Measurements from ENCODE around the gene NANOG. TPM values are rescaled to one million over a fixed set of nuclear protein-coding genes. Genes with fewer than 3 reads are reported as not detected.
"Not testable (repeated sequence)": the region's sequence is repeated elsewhere in the genome, so short reads cannot be mapped to it uniquely, and the experiment has no call there.

The NANOG gene
- total RNA-seq, 1 experiment from 2014 or later = 0.62 TPM

DNA sequence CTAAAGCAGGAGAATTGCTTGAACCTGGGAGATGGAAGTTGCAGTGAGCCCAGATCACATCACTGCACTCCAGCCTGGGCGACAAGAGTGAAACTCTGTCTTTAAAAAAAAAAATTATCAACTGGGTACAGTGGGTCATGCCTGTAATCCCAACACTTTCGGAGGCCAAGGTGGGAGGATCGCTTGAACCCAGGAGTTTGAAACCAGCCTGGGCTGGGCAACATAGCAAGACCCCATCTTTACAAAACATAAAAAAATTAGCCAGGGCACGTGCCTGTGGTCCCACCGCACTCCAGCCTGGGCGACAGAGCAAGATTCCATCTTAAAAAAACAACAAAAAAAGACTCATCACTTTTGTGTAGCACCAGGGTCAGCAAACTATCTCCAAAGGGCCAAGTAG is 7.1 kb upstream of the NANOG start:
- ATAC-seq = no peak
- Histone ChIP-seq H3K27me3 (ENCODE audit: control insufficient read depth, insufficient read depth, low read length) (no peaks in the 10 kb centered on the region), H3K9me3 (ENCODE audit: control insufficient read depth, insufficient read depth, low read depth, low read length) (no peaks in the 10 kb centered on the region), H3K27ac (ENCODE audit: low read length) (no peak overlapping the region), H3K36me3 (ENCODE audit: control insufficient read depth, insufficient read depth, low read length) (no peaks in the 10 kb centered on the region), H3K4me3 (ENCODE audit: low read depth in 2 of 2, low read length in 2 of 2) (no peak overlapping the region), H3K4me1 (ENCODE audit: control insufficient read depth, insufficient read depth, low read length) (no peaks in the 10 kb centered on the region)
- no peak for DNase-seq (ENCODE audit: low read depth, low spot score)
- BruUV-seq (replicated peaks) = no TSS peak
- TF ChIP-seq POLR2AphosphoS5 (IDR thresholded peaks at IDR 0.05; ENCODE audit: low read depth, low read length) (no peak), TCF7L2 (IDR thresholded peaks at IDR 0.05; ENCODE audit: low read depth, low read length) (no peak), REST (IDR thresholded peaks at IDR 0.05; ENCODE audit: insufficient read depth in 1 of 2, low read depth in 2 of 2, low read length in 1 of 2) (no peak), CTCF (IDR thresholded peaks at IDR 0.05) (no peak), SIN3A (IDR thresholded peaks at IDR 0.05; ENCODE audit: borderline replicate concordance, insufficient read depth, low read depth, low read length) (no peak)
- ChIA-PET CTCF (no interaction called here), POLR2A (no interaction called here)
- in situ Hi-C loops (cut with HindIII; ENCODE audit: low pct_unique_long_range_greater_than_20kb, low sequenced_read_pairs) (no loop called here), intact Hi-C loops (cut with micrococcal nuclease; ENCODE audit: unreplicated experiment) (no loop called here)

GRCh38 chr12:7783433-7783832 is 5.8 kb upstream of the NANOG start:
- CTCF ChIA-PET = interaction anchor here (0.7 kb wide), 1 partner anchor 130 kb away, joined by 4 read pairs; no protein-coding TSS in a partner anchor
- in situ Hi-C loops (cut with HindIII; ENCODE audit: low pct_unique_long_range_greater_than_20kb, low sequenced_read_pairs); ATAC-seq; intact Hi-C loops (cut with micrococcal nuclease; ENCODE audit: unreplicated experiment); H3K27ac ChIP-seq (ENCODE audit: low read length); BruUV-seq (replicated peaks); H3K9me3 ChIP-seq (ENCODE audit: control insufficient read depth, insufficient read depth, low read depth, low read length); H3K4me3 ChIP-seq (ENCODE audit: low read depth in 2 of 2, low read length in 2 of 2); DNase-seq (ENCODE audit: low read depth, low spot score); H3K36me3 ChIP-seq (ENCODE audit: control insufficient read depth, insufficient read depth, low read length); H3K4me1 ChIP-seq (ENCODE audit: control insufficient read depth, insufficient read depth, low read length); POLR2A ChIA-PET; H3K27me3 ChIP-seq (ENCODE audit: control insufficient read depth, insufficient read depth, low read length): not testable (repeated sequence)

- in situ Hi-C loops (cut with HindIII; ENCODE audit: low pct_unique_long_range_greater_than_20kb, low sequenced_read_pairs) (no loop called here), intact Hi-C loops (cut with micrococcal nuclease; ENCODE audit: unreplicated experiment) (no loop called here)
- H3K9me3 ChIP-seq (ENCODE audit: control insufficient read depth, insufficient read depth, low read depth, low read length) = no peaks in the 10 kb centered on the region
- H3K27ac ChIP-seq (ENCODE audit: low read length) = no peak overlapping the region
- no peaks in the 10 kb centered on the region for H3K4me1 ChIP-seq (ENCODE audit: control insufficient read depth, insufficient read depth, low read length)
- TF ChIP-seq REST (IDR thresholded peaks at IDR 0.05; ENCODE audit: insufficient read depth in 1 of 2, low read depth in 2 of 2, low read length in 1 of 2) (no peak), CTCF (IDR thresholded peaks at IDR 0.05) (no peak), TCF7L2 (IDR thresholded peaks at IDR 0.05; ENCODE audit: low read depth, low read length) (no peak), SIN3A (IDR thresholded peaks at IDR 0.05; ENCODE audit: borderline replicate concordance, insufficient read depth, low read depth, low read length) (no peak), POLR2AphosphoS5 (IDR thresholded peaks at IDR 0.05; ENCODE audit: low read depth, low read length) (no peak)
- H3K27me3 ChIP-seq (ENCODE audit: control insufficient read depth, insufficient read depth, low read length) = no peaks in the 10 kb centered on the region
- no TSS peak for BruUV-seq (replicated peaks)
- no peaks in the 10 kb centered on the region for H3K36me3 ChIP-seq (ENCODE audit: control insufficient read depth, insufficient read depth, low read length)
- CTCF ChIA-PET = no interaction called here
- H3K4me3 ChIP-seq (ENCODE audit: low read depth in 2 of 2, low read length in 2 of 2) = no peak overlapping the region
- DNase-seq (ENCODE audit: low read depth, low spot score) (no peak), ATAC-seq (no peak)
- POLR2A ChIA-PET = no interaction called here
Measured at GRCh38 chr12:7784701-7785100, 4.5 kb upstream of the NANOG start.
